IMR-90 (cell line): ENCODE measurements around the gene CAPZA1. TPM values are rescaled to one million over a fixed set of nuclear protein-coding genes. Genes with fewer than 3 reads are reported as not detected.

Experiments used
- ATAC-seq: fragments of 200-7000 bp; cut with Tn5 transposase; 2 replicates; pipeline ENCODE4 v1.9.1; 2020; ENCODE audit warnings: low read depth, mild to moderate bottlenecking, moderate library complexity
- BruUV-seq: library from RNA; stranded (reverse); fragments of 400-500 nt; replicated peaks from 2 replicates; lab custom pipeline; 2021; lab: Mats Ljungman, UMichigan
- CTCF ChIA-PET: fragments of 300-600 bp; formaldehyde crosslinking; extraction: SDS; loops from one replicate; lab custom pipeline; 2021; ENCODE audit warnings: antibody characterized with exemption; lab: Yijun Ruan, JAX
- POLR2A ChIA-PET: fragments of 300-600 bp; sonication (Branson Sonifier 250); formaldehyde crosslinking; loops from one replicate; lab custom pipeline; 2022; ENCODE audit warnings: antibody characterized with exemption; ENCODE audit not compliant: unreplicated experiment; lab: Charles Lee
- DNase-seq: peaks from one replicate; pipeline ENCODE4 v3.0.0; 2013
- H2AFZ ChIP-seq: replicated peaks from 2 replicates; pipeline ENCODE3; 2013; ENCODE audit warnings: low read length, mild to moderate bottlenecking; ENCODE audit not compliant: poor library complexity
- H2AK5ac ChIP-seq: 2 replicates; pipeline ENCODE4 v1.6.1; 2013; ENCODE audit warnings: low read depth, low read length, inconsistent platforms
- H2AK9ac ChIP-seq: replicated peaks from 2 replicates; pipeline ENCODE3; 2013; ENCODE audit warnings: mild to moderate bottlenecking, low read depth, low read length, moderate library complexity; ENCODE audit not compliant: poor library complexity
- H2BK120ac ChIP-seq: 2 replicates; pipeline ENCODE4 v1.6.1; 2013; ENCODE audit warnings: low read depth, low read length, inconsistent platforms
- H2BK15ac ChIP-seq: 3 replicates; pipeline ENCODE4 v1.6.1; 2013; ENCODE audit warnings: low read depth, low read length, inconsistent platforms
- H2BK20ac ChIP-seq: 2 replicates; pipeline ENCODE4 v1.6.1; 2013; ENCODE audit warnings: low read depth, mild to moderate bottlenecking, inconsistent platforms, low read length, moderate library complexity
- H2BK5ac ChIP-seq: 2 replicates; pipeline ENCODE4 v1.6.1; 2013; ENCODE audit warnings: mild to moderate bottlenecking, low read depth, low read length, inconsistent platforms; ENCODE audit not compliant: poor library complexity, severe bottlenecking
- H3K14ac ChIP-seq: replicated peaks from 2 replicates; pipeline ENCODE4 v1.6.1; 2013; ENCODE audit warnings: low read depth, low read length, inconsistent platforms
- H3K18ac ChIP-seq: 2 replicates; pipeline ENCODE4 v1.6.1; 2013; ENCODE audit warnings: low read depth, low read length, control low read depth
- H3K23ac ChIP-seq: 2 replicates; pipeline ENCODE4 v1.6.1; 2013; ENCODE audit warnings: low read depth, low read length, inconsistent platforms
- H3K27ac ChIP-seq: 2 replicates; pipeline ENCODE4 v1.5.1; 2013; ENCODE audit warnings: mild to moderate bottlenecking, control low read depth, low read length; ENCODE audit not compliant: insufficient read depth
- H3K27me3 ChIP-seq: 2 replicates; pipeline ENCODE4 v1.6.1; 2013; ENCODE audit warnings: low read length; ENCODE audit not compliant: control insufficient read depth, insufficient read depth
- H3K36me3 ChIP-seq: 2 replicates; pipeline ENCODE4 v1.6.1; 2013; ENCODE audit warnings: low read length, mixed read lengths; ENCODE audit not compliant: control insufficient read depth, insufficient read depth
- H3K4ac ChIP-seq: 2 replicates; pipeline ENCODE4 v1.6.1; 2013; ENCODE audit warnings: low read depth, low read length, inconsistent platforms
- H3K4me1 ChIP-seq: 2 replicates; pipeline ENCODE4 v1.6.1; 2013; ENCODE audit warnings: low read length, mixed read lengths; ENCODE audit not compliant: control insufficient read depth, insufficient read depth
- H3K4me2 ChIP-seq: 2 replicates; pipeline ENCODE4 v1.6.1; 2013; ENCODE audit warnings: low read depth, mild to moderate bottlenecking, control low read depth, low read length, moderate library complexity
- H3K4me3 ChIP-seq: 2 replicates; pipeline ENCODE4 v1.5.1; 2013; ENCODE audit warnings: low read depth, mild to moderate bottlenecking, control low read depth, low read length, moderate library complexity; ENCODE audit not compliant: insufficient read depth
- H3K56ac ChIP-seq: 2 replicates; pipeline ENCODE4 v1.6.1; 2013; ENCODE audit warnings: low read length, inconsistent platforms; ENCODE audit not compliant: insufficient read depth; ENCODE audit errors: extremely low read depth
- H3K79me1 ChIP-seq, 2 experiments: 2 replicates each; pipeline ENCODE4 v1.6.1; 2013; ENCODE audit warnings: low read length in 2 of 2, inconsistent platforms in 1 of 2, low read depth in 1 of 2
- H3K9ac ChIP-seq: 2 replicates; pipeline ENCODE4 v1.6.1; 2013; ENCODE audit warnings: low read depth, low read length, control low read depth
- H3K9me1 ChIP-seq: 2 replicates; pipeline ENCODE4 v1.6.1; 2013; ENCODE audit warnings: low read length, inconsistent platforms; ENCODE audit not compliant: insufficient read depth
- H3K9me3 ChIP-seq: 2 replicates; pipeline ENCODE4 v1.6.1; 2013; ENCODE audit warnings: low read length; ENCODE audit not compliant: control insufficient read depth, insufficient read depth
- H4K20me1 ChIP-seq: 2 replicates; pipeline ENCODE4 v1.6.1; 2013; ENCODE audit warnings: low read length, inconsistent platforms; ENCODE audit not compliant: insufficient read depth
- H4K5ac ChIP-seq: 2 replicates; pipeline ENCODE4 v1.6.1; 2013; ENCODE audit warnings: mild to moderate bottlenecking, low read depth, low read length, control low read depth
- H4K8ac ChIP-seq, 2 experiments: 2 replicates each; pipeline ENCODE4 v1.6.1; 2013; ENCODE audit warnings: low read depth in 2 of 2, low read length in 2 of 2, control low read depth in 1 of 2, inconsistent platforms in 1 of 2
- H4K91ac ChIP-seq: 2 replicates; pipeline ENCODE4 v1.6.1; 2013; ENCODE audit warnings: low read depth, low read length, inconsistent platforms; ENCODE audit not compliant: insufficient read depth
- BHLHE40 ChIP-seq: fragments of 150-350 bp; IDR thresholded peaks from 2 replicates; pipeline ENCODE4 v1.6.1; 2016; ENCODE audit warnings: mild to moderate bottlenecking, low read depth, low read length
- CEBPB ChIP-seq: IDR thresholded peaks from 2 replicates; pipeline ENCODE4 v1.6.1; 2012; ENCODE audit warnings: low read depth, low read length, improper control_type of control experiment
- MAFK ChIP-seq: IDR thresholded peaks from 2 replicates; pipeline ENCODE4 v1.6.1; 2012; ENCODE audit warnings: low read depth, low read length, improper control_type of control experiment
- MXI1 ChIP-seq: IDR thresholded peaks from 2 replicates; pipeline ENCODE4 v1.6.1; 2012; ENCODE audit warnings: low read depth, mild to moderate bottlenecking, low read length, moderate library complexity, borderline replicate concordance
- NFE2L2 ChIP-seq: fragments of 150-350 bp; IDR thresholded peaks from 2 replicates; pipeline ENCODE4 v1.6.1; 2016; ENCODE audit warnings: low read depth, mild to moderate bottlenecking, low read length
- POLR2A ChIP-seq: IDR thresholded peaks from 2 replicates; pipeline ENCODE4 v1.6.1; 2012; ENCODE audit warnings: mild to moderate bottlenecking, low read depth, low read length
- RCOR1 ChIP-seq: IDR thresholded peaks from 2 replicates; pipeline ENCODE4 v1.6.1; 2012; ENCODE audit warnings: mild to moderate bottlenecking, low read length, improper control_type of control experiment; ENCODE audit not compliant: insufficient replicate concordance
- WGBS, 2 experiments: methylation state at CpG; one replicate each; pipeline versions ENCODE4 v1.1.5 to v1.1.7; 2013; ENCODE audit warnings: missing lambda C conversion rate in 2 of 2; ENCODE audit not compliant: insufficient read length in 1 of 2; ENCODE audit errors: extremely low coverage in 2 of 2; 5-methylcytosine and 5-hydroxymethylcytosine counted together
- dilution Hi-C: fragments of 300-500 bp; cut with HindIII; formaldehyde crosslinking; loops from one replicate; pipeline ENCODE4 v1.14.3; 2018; ENCODE audit warnings: low sequenced_read_pairs; ENCODE audit not compliant: unreplicated experiment
- in situ Hi-C: fragments of 300-500 bp; cut with MboI; formaldehyde crosslinking; loops from 3 replicates; pipeline ENCODE4 v1.14.3; 2019; ENCODE audit warnings: low sequenced_read_pairs, inconsistent platforms, mixed read lengths
- intact Hi-C: fragments of 100-400 bp; cut with micrococcal nuclease; formaldehyde crosslinking; loops from 2 replicates; pipeline ENCODE4 v1.10.0; 2022
- polyA plus RNA-seq, 3 experiments: library from polyadenylated mRNA; depleted of rRNA; stranded (reverse); fragments of >200 nt; gene quantifications; 2 replicates each; pipeline ENCODE4 v1.2.3, GENCODE V29; 2012; ENCODE audit warnings: low replicate concordance in 1 of 3
- total RNA-seq: library from RNA; depleted of rRNA; stranded (reverse); fragments of >200 nt; gene quantifications from 2 replicates; pipeline ENCODE4 v1.2.3, GENCODE V29; 2012
- TF ChIP-seq, protein P1 (sequence below): fragments of 150-350 bp; IDR thresholded peaks from 2 replicates; pipeline ENCODE4 v1.6.1; 2017; ENCODE audit warnings: mild to moderate bottlenecking, antibody characterized with exemption, low read length, low read depth
- TF ChIP-seq, protein P2 (sequence below): fragments of 150-350 bp; IDR thresholded peaks from 2 replicates; pipeline ENCODE4 v1.6.1; 2016; ENCODE audit warnings: low read depth, mild to moderate bottlenecking, low read length, moderate library complexity, borderline replicate concordance

CAPZA1 gene
- total and polyA plus RNA-seq, 2 of the 4 experiments (the other 2 are of a cell fraction) = 108 to 262 TPM

DNA sequence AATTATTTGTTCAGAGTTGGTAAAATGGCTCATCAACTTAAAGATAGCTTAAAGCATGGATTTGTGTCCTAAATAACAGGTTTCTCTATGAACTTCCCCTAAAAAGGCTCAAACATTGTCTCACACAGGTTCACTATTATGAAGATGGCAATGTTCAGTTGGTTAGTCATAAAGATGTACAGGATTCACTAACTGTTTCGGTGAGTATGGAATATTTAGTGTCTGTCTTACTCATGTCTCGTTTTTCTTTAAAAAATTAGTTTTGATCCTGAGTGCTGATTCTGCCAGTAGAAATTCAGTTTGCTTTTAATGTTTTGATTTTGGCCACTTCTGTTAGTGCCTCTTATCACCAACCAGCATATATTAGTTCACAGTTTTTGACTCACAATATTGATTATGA is 47.3 kb downstream of the CAPZA1 start:
- ATAC-seq = no peak
- ChIA-PET CTCF (no interaction called here), POLR2A (no interaction called here)
- intact Hi-C loops = no loop called here
- H3K23ac ChIP-seq = no peak overlapping the region
- H3K56ac ChIP-seq = no peak overlapping the region
- H2BK15ac ChIP-seq = no peak overlapping the region
- H3K36me3 ChIP-seq = peaks cover 37% of the 10 kb centered on the region
- no peak overlapping the region for H3K4ac ChIP-seq
- no peak overlapping the region for H2AFZ ChIP-seq
- H4K8ac ChIP-seq = no peak overlapping the region
- DNase-seq = no peak
- H4K91ac ChIP-seq = no peak overlapping the region
- H3K9ac ChIP-seq = no peak overlapping the region
- H3K14ac ChIP-seq = no peak overlapping the region
- dilution Hi-C loops = no loop called here
- no peaks in the 10 kb centered on the region for H3K4me1 ChIP-seq
- no peaks in the 10 kb centered on the region for H3K9me3 ChIP-seq
- whole genome bisulfite sequencing, 2 experiments = no CpG with 5 or more reads among the region's 2 CpGs
- H3K79me1 ChIP-seq = peaks cover 2 to 9% of the 10 kb centered on the region in 2 experiments
- no peak overlapping the region for H2AK5ac ChIP-seq
- in situ Hi-C loops = no loop called here
- no peak overlapping the region for H4K5ac ChIP-seq
- 0 out of 2 replicates have a peak, but pooled peaks cover 2% of the 10 kb centered on the region for H3K9me1 ChIP-seq
- BruUV-seq = no TSS peak
- no peak overlapping the region for H2BK120ac ChIP-seq
- H3K4me2 ChIP-seq = no peak overlapping the region
- H3K4me3 ChIP-seq = no peak overlapping the region
- no peak overlapping the region for H2BK20ac ChIP-seq
- H4K20me1 ChIP-seq = peaks cover 3% of the 10 kb centered on the region; the same call in 1 of the 2 replicates
- H2BK5ac ChIP-seq = no peak overlapping the region
- H3K27me3 ChIP-seq = no peaks in the 10 kb centered on the region
- H2AK9ac ChIP-seq = no peak overlapping the region
- no peak for TF ChIP-seq MAFK
- TF ChIP-seq MXI1 = no peak
- no peak for TF ChIP-seq RCOR1
- no peak for TF ChIP-seq BHLHE40
- no peak for TF ChIP-seq POLR2A
- TF ChIP-seq CEBPB = no peak
- TF ChIP-seq, protein P1, sequence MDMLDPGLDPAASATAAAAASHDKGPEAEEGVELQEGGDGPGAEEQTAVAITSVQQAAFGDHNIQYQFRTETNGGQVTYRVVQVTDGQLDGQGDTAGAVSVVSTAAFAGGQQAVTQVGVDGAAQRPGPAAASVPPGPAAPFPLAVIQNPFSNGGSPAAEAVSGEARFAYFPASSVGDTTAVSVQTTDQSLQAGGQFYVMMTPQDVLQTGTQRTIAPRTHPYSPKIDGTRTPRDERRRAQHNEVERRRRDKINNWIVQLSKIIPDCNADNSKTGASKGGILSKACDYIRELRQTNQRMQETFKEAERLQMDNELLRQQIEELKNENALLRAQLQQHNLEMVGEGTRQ = no peak
- no peak for TF ChIP-seq NFE2L2
- TF ChIP-seq, protein P2, sequence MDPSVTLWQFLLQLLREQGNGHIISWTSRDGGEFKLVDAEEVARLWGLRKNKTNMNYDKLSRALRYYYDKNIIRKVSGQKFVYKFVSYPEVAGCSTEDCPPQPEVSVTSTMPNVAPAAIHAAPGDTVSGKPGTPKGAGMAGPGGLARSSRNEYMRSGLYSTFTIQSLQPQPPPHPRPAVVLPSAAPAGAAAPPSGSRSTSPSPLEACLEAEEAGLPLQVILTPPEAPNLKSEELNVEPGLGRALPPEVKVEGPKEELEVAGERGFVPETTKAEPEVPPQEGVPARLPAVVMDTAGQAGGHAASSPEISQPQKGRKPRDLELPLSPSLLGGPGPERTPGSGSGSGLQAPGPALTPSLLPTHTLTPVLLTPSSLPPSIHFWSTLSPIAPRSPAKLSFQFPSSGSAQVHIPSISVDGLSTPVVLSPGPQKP = no peak
- no peak overlapping the region for H3K27ac ChIP-seq
- no peak overlapping the region for H3K18ac ChIP-seq
